HEK293T (cell line): Measurements from ENCODE around the gene FAM114A1.
"Not testable (repeated sequence)": the region's sequence is repeated elsewhere in the genome, so short reads cannot be mapped to it uniquely, and the experiment has no call there.

Source experiments
- CTCF ChIA-PET: fragments of 350-600 bp; formaldehyde crosslinking; extraction: SDS; loops from one replicate; lab custom pipeline; 2021; ENCODE audit warnings: antibody characterized with exemption, inconsistent platforms; lab: Yijun Ruan, JAX
- POLR2A ChIA-PET: fragments of 350-600 bp; formaldehyde crosslinking; extraction: SDS; loops from one replicate; lab custom pipeline; 2020; ENCODE audit warnings: antibody characterized with exemption, inconsistent platforms; lab: Yijun Ruan, JAX
- DNase-seq: peaks from one replicate; pipeline ENCODE4 v3.0.0; 2012; ENCODE audit warnings: mixed read lengths; ENCODE audit errors: extremely low spot score
- ARNT ChIP-seq: fragments of 450-650 bp; IDR thresholded peaks from 2 replicates; pipeline ENCODE4 v1.6.1; 2017; ENCODE audit warnings: mild to moderate bottlenecking
- BHLHE40 ChIP-seq: fragments of 450-650 bp; IDR thresholded peaks from 2 replicates; pipeline ENCODE4 v1.6.1; 2016; ENCODE audit warnings: mild to moderate bottlenecking, moderate library complexity, borderline replicate concordance
- CTBP1 ChIP-seq: fragments of 450-650 bp; IDR thresholded peaks from 2 replicates; pipeline ENCODE4 v1.6.1; 2016; ENCODE audit warnings: borderline replicate concordance
- ELF4 ChIP-seq: fragments of 450-650 bp; IDR thresholded peaks from 2 replicates; pipeline ENCODE4 v1.6.1; 2017; ENCODE audit warnings: antibody characterized with exemption
- FOXA1 ChIP-seq: fragments of 450-650 bp; IDR thresholded peaks from 2 replicates; pipeline ENCODE4 v1.6.1; 2016; ENCODE audit warnings: mild to moderate bottlenecking
- FOXK2 ChIP-seq: fragments of 450-650 bp; IDR thresholded peaks from 2 replicates; pipeline ENCODE4 v1.6.1; 2016; ENCODE audit warnings: mild to moderate bottlenecking
- FOXM1 ChIP-seq: fragments of 450-650 bp; IDR thresholded peaks from 2 replicates; pipeline ENCODE4 v1.6.1; 2017; ENCODE audit warnings: mild to moderate bottlenecking, borderline replicate concordance
- HDGF ChIP-seq: fragments of 450-650 bp; IDR thresholded peaks from 2 replicates; pipeline ENCODE4 v1.6.1; 2017; ENCODE audit warnings: antibody characterized with exemption, borderline replicate concordance
- L3MBTL2 ChIP-seq: fragments of 450-650 bp; conservative IDR thresholded peaks from 2 replicates; pipeline ENCODE4 v1.6.1; 2016; ENCODE audit warnings: mild to moderate bottlenecking
- LEF1 ChIP-seq: fragments of 450-650 bp; IDR thresholded peaks from 2 replicates; pipeline ENCODE4 v1.6.1; 2017; ENCODE audit warnings: mild to moderate bottlenecking, borderline replicate concordance
- NFRKB ChIP-seq: fragments of 450-650 bp; IDR thresholded peaks from 2 replicates; pipeline ENCODE4 v1.6.1; 2016; ENCODE audit warnings: mild to moderate bottlenecking, moderate library complexity
- SP1 ChIP-seq: fragments of 450-650 bp; IDR thresholded peaks from 2 replicates; pipeline ENCODE4 v1.6.1; 2017
- SUZ12 ChIP-seq: fragments of 450-650 bp; IDR thresholded peaks from 2 replicates; pipeline ENCODE4 v1.6.1; 2016; ENCODE audit warnings: mild to moderate bottlenecking
- TARDBP ChIP-seq: fragments of 450-650 bp; IDR thresholded peaks from 2 replicates; pipeline ENCODE4 v1.6.1; 2016
- ZNF384 ChIP-seq: fragments of 450-650 bp; IDR thresholded peaks from 2 replicates; pipeline ENCODE4 v1.6.1; 2016
- TF ChIP-seq, protein P1 (sequence below): fragments of 450-650 bp; IDR thresholded peaks from 2 replicates; pipeline ENCODE4 v1.6.1; 2016

Gene FAM114A1

DNA sequence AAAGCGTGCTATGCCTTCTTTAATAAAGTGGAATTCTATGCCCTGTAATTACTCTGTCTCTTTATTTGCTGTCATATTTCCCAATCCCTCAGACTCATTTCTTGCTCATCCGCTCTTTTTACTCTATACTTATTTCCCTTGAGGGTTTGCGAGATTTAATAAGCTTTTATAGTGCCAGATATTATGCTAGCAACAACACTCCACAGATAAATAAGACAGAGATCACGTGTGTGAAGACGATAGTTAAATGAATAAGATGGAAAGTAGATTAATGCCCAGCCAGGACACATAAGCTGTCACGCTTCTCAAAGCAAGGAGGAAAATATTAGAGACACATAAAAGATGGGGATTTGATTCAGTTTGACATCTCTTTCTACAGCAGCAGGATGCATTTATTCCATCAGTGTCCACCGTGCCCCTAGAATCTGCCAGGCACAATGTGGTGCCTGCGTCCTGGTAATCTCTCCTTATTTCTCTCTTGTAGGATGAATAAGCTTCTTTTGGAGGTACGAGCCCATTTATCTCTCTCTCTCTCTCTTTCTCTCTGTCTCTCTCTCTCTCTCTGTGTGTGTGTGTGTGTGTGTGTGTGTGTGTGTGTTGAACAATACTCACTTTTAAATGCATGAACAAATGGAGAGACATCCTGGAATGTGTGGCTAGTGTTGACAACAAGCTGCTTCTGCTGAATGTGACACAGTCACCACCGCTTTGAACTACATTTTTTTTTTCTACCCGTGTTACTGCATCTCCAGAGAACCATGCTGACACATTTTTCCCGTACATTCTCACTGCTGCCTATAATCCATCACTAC, 116.4 kb downstream of the FAM114A1 start:
- CTCF ChIA-PET = interaction anchor here (0.9 to 1.2 kb wide), 3 partner anchors 114 to 198 kb away, joined by 3 to 5 read pairs (median 3); no protein-coding TSS in a partner anchor
- DNase-seq = no peak
- POLR2A ChIA-PET = no interaction called here
- TF ChIP-seq FOXA1 (no peak), BHLHE40 (no peak), L3MBTL2 (no peak), FOXK2 (no peak), LEF1 (no peak), ELF4 (no peak), TARDBP (no peak), SP1 (no peak), FOXM1 (no peak), HDGF (no peak), ARNT (no peak), ZNF384 (no peak), SUZ12 (no peak), NFRKB (no peak), CTBP1 (no peak)
- TF ChIP-seq, protein P1, sequence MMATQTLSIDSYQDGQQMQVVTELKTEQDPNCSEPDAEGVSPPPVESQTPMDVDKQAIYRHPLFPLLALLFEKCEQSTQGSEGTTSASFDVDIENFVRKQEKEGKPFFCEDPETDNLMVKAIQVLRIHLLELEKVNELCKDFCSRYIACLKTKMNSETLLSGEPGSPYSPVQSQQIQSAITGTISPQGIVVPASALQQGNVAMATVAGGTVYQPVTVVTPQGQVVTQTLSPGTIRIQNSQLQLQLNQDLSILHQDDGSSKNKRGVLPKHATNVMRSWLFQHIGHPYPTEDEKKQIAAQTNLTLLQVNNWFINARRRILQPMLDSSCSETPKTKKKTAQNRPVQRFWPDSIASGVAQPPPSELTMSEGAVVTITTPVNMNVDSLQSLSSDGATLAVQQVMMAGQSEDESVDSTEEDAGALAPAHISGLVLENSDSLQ = no peak

DNA sequence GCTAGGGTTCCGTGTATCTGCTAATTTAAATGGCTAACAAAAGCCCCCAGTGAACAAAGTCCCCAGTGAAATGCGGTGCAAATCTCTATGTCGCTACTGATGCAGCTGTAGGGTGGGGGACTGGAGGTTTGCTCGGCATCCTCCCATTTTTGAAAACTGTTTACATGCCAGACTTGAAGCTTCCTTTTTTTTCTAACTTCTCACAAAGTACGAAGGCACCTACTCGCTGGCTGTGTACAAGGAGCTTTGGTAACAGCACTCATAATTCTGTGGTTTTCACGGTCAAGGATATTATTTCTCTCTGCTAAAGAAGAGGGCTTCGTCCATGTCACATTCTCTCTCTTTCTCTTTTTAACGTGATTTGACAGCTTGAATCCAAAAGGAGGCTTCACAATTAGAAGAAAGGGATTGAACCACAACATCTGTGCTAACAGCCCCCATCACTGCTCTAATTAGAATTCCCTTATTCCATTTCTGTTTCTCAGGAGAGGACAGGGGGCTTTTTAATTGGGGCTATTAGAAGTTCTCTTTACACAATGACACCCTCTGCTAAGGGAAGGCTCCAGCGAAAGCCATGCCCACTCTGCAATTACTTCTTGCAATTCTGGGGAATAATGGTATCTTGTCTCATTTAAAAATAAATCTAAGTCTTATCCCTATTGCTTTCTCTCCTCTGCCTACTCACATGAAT, 117.9 kb downstream of the FAM114A1 start:
- CTCF ChIA-PET = interaction anchor here (1.0 kb wide), 1 partner anchor 149 kb away, joined by 3 read pairs; no protein-coding TSS in a partner anchor
- POLR2A ChIA-PET = interaction anchor here (1.0 kb wide), 1 partner anchor 58 kb away, joined by 3 read pairs; no protein-coding TSS in a partner anchor
- no peak for DNase-seq
- no peak for TF ChIP-seq TARDBP
- TF ChIP-seq CTBP1 = no peak
- TF ChIP-seq BHLHE40 = no peak
- TF ChIP-seq ELF4 = no peak
- TF ChIP-seq L3MBTL2 = no peak
- TF ChIP-seq FOXM1 = no peak
- TF ChIP-seq HDGF = no peak
- TF ChIP-seq SUZ12 = no peak
- no peak for TF ChIP-seq ZNF384
- TF ChIP-seq NFRKB = no peak
- TF ChIP-seq, protein P1 = no peak
- no peak for TF ChIP-seq ARNT
- no peak for TF ChIP-seq LEF1

DNA sequence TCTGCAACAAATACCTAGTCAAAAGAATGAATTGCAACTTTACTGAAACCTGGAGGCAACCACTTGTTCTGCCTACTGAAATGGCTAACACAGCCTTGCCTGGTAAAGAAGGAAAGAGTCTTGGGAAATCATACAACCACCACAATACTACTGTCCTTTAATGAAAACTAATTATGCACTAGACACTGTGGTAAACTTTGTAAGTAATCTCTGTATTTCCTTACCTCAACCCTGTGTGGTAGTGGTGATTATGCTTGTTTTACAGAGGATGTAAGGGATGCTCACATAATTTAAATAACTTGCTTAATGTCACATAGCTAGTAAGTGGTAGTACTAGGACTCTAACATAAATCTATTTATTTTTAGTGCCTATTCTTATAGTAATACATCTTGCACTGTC, 119.9 kb downstream of the FAM114A1 start:
- TF ChIP-seq FOXM1 (no peak), FOXA1 (no peak), HDGF (no peak), SUZ12 (no peak), SP1 (no peak), FOXK2 (no peak), ARNT (no peak), ZNF384 (no peak)
- ChIA-PET POLR2A (no interaction called here), CTCF (no interaction called here)
- DNase-seq = no peak

DNA sequence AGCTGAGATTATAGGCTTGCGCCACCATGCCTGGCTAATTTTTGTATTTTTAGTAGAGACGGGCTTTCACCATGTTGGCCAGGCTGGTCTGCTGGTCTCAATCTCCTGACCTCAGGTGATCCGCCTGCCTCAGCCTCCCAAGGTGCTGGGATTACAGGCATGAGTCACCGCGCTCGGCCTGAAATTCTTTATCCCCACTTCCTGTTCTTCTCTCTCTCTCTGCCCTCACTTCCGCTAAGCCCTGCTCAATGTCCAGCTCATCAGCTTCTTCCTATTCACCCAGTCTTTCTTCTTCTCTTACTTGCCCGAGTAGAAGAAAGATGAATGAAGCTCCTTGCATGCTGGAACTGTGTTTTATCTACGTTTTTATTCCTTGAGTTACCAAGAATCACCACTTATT, 120.7 kb downstream of the FAM114A1 start:
- POLR2A ChIA-PET = interaction anchor here (0.6 kb wide), 1 partner anchor 108 kb away, joined by 4 read pairs; no protein-coding TSS in a partner anchor
- not testable (repeated sequence) for DNase-seq
- CTCF ChIA-PET = interaction anchor here (0.6 kb wide), 1 partner anchor 147 kb away, joined by 3 read pairs; no protein-coding TSS in a partner anchor

DNA sequence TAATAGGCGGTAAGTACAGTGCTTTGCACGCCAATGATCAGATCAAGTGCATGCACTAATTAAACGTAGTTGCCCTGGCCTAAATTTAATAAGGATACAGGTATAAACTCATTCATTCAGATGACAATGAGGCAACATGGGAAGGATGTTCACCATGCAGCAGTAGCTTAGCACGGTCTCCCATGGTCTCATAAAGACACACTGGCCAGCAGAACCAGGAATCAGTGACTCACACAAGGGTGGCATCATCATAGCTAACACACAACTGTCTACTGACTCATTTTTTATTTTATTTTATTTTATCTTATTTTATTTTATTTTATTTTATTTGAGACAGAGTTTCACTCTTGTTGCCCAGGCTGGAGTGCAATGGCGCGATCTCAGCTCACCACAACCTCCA, 121.9 kb downstream of the FAM114A1 start:
- POLR2A ChIA-PET = no interaction called here
- CTCF ChIA-PET = no interaction called here
- DNase-seq = no peak
- no peak for TF ChIP-seq NFRKB
- no peak for TF ChIP-seq SUZ12
- no peak for TF ChIP-seq FOXA1
- no peak for TF ChIP-seq ARNT
- no peak for TF ChIP-seq HDGF
- TF ChIP-seq TARDBP = no peak

DNA sequence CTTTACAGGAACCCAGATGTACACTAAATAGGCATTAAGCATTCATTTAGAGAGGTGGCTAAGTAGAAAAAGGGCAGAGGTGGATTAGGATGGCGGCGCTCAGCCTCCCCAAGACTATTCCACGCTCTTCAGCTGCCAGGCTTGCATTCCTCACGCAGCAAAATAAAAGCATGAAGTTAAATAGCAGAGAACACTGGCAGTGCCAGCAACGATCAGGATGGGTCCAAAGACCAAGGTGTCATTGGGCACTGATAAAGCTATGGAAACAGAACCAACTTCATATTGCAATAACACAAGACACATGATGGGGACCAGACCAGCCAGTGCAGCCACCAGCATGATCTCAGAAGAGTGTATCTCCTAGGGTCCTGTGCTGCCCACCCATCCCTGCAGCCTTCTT, 122.6 kb downstream of the FAM114A1 start:
- TF ChIP-seq BHLHE40 (no peak), LEF1 (no peak), TARDBP (no peak), L3MBTL2 (no peak), CTBP1 (no peak), FOXM1 (no peak), FOXA1 (no peak), ZNF384 (no peak), SP1 (no peak), ELF4 (no peak), SUZ12 (no peak)
- TF ChIP-seq, protein P1 = no peak
- ChIA-PET CTCF (no interaction called here), POLR2A (no interaction called here)
- DNase-seq = no peak
